Tibial nerve (tissue), 3 donors: ENCODE results near the gene NDFIP1.

Source experiments
- CTCF ChIP-seq, 5 experiments: fragments of 200-600 bp in 3 of 5; fragments of 450-650 bp in 2 of 5; sonication (generic) in 3 of 5; IDR thresholded peaks; one replicate each; pipeline ENCODE4 v1.5.1; 2016 to 2019; ENCODE audit warnings: antibody characterized with exemption in 5 of 5, mild to moderate bottlenecking in 3 of 5, moderate library complexity in 2 of 5
- POLR2A ChIP-seq, 2 donors: fragments of 450-650 bp; IDR thresholded peaks; one replicate each; pipeline ENCODE4 v1.6.1; 2017; ENCODE audit warnings: antibody characterized with exemption in 2 of 2, mild to moderate bottlenecking in 2 of 2, moderate library complexity in 2 of 2

- TF ChIP-seq POLR2A (IDR thresholded peaks at IDR 0.05) (no peak), CTCF (IDR thresholded peaks at IDR 0.05) (no peak)
Measured at GRCh38 chr5:142059304-142059940, 49.2 kb upstream of the NDFIP1 start.
